DMS114 treated with DMSO at 0.1 percent for 48 hours (cell line): ENCODE measurements around the gene HOXA4.

Source experiments
- DNase-seq: peaks from one replicate; lab custom pipeline; 2025; ENCODE audit not compliant: unreplicated experiment; lab: John Stamatoyannopoulos, UW

HOXA4 gene

GRCh38 chr7:27130540-27131389 lies at the start of gene HOXA4:
HOXA4 (minus strand) TSS chr7:27130757; CDS start chr7:27130733, 24 bp downstream.
- peak; percentile 85 for DNase-seq

GRCh38 chr7:27179503-27180430 lies 49.2 kb upstream of the HOXA4 start:
- no peak for DNase-seq

- DNase-seq = no peak
These were observed 48.5 kb upstream of the HOXA4 start for GRCh38 chr7:27179030-27179429.

- no peak for DNase-seq
These were observed 47.8 kb upstream of the HOXA4 start for GRCh38 chr7:27178366-27178765.

GRCh38 chr7:27177795-27178320 lies 47.3 kb upstream of the HOXA4 start:
- no peak for DNase-seq

- DNase-seq = no peak
These were observed 46.6 kb upstream of the HOXA4 start for GRCh38 chr7:27176962-27177794.

GRCh38 chr7:27176524-27176845 lies 45.9 kb upstream of the HOXA4 start:
- DNase-seq = no peak

- no peak for DNase-seq
These were observed 45.3 kb upstream of the HOXA4 start for GRCh38 chr7:27175626-27176523.

GRCh38 chr7:27174874-27175625 lies 44.5 kb upstream of the HOXA4 start:
- DNase-seq = no peak

GRCh38 chr7:27173956-27174873 lies 43.7 kb upstream of the HOXA4 start, which contains the start of gene HOXA10:
HOXA10 (minus strand) TSS chr7:27174320; CDS start chr7:27174306, 14 bp downstream.
- DNase-seq = no peak

- DNase-seq = no peak
These were observed 43.0 kb upstream of the HOXA4 start for GRCh38 chr7:27173511-27173955.

- DNase-seq = no peak
These were observed 42.4 kb upstream of the HOXA4 start for GRCh38 chr7:27172823-27173510.

- no peak for DNase-seq
These were observed 41.8 kb upstream of the HOXA4 start for GRCh38 chr7:27172315-27172774.

GRCh38 chr7:27171637-27172314 lies 41.2 kb upstream of the HOXA4 start:
- DNase-seq = no peak

GRCh38 chr7:27171325-27171636 lies 40.7 kb upstream of the HOXA4 start:
- no peak for DNase-seq

GRCh38 chr7:27170426-27171324 lies 40.1 kb upstream of the HOXA4 start:
- no peak for DNase-seq
